IMR-90 (cell line): ENCODE measurements around the gene TMEM240. TPM values are rescaled to one million over a fixed set of nuclear protein-coding genes. Genes with fewer than 3 reads are reported as not detected.

ENCODE experiments used
- ATAC-seq: fragments of 200-7000 bp; cut with Tn5 transposase; 2 replicates; pipeline ENCODE4 v1.9.1; 2020; ENCODE audit warnings: low read depth, mild to moderate bottlenecking, moderate library complexity
- BruUV-seq: library from RNA; stranded (reverse); fragments of 400-500 nt; replicated peaks from 2 replicates; lab custom pipeline; 2021; lab: Mats Ljungman, UMichigan
- CTCF ChIA-PET: fragments of 300-600 bp; formaldehyde crosslinking; extraction: SDS; loops from one replicate; lab custom pipeline; 2021; ENCODE audit warnings: antibody characterized with exemption; lab: Yijun Ruan, JAX
- POLR2A ChIA-PET: fragments of 300-600 bp; sonication (Branson Sonifier 250); formaldehyde crosslinking; loops from one replicate; lab custom pipeline; 2022; ENCODE audit warnings: antibody characterized with exemption; ENCODE audit not compliant: unreplicated experiment; lab: Charles Lee
- DNase-seq: peaks from one replicate; pipeline ENCODE4 v3.0.0; 2013
- H2AFZ ChIP-seq: replicated peaks from 2 replicates; pipeline ENCODE3; 2013; ENCODE audit warnings: low read length, mild to moderate bottlenecking; ENCODE audit not compliant: poor library complexity
- H2AK5ac ChIP-seq: 2 replicates; pipeline ENCODE4 v1.6.1; 2013; ENCODE audit warnings: low read depth, low read length, inconsistent platforms
- H2AK9ac ChIP-seq: replicated peaks from 2 replicates; pipeline ENCODE3; 2013; ENCODE audit warnings: mild to moderate bottlenecking, low read depth, low read length, moderate library complexity; ENCODE audit not compliant: poor library complexity
- H2BK120ac ChIP-seq: 2 replicates; pipeline ENCODE4 v1.6.1; 2013; ENCODE audit warnings: low read depth, low read length, inconsistent platforms
- H2BK15ac ChIP-seq: 3 replicates; pipeline ENCODE4 v1.6.1; 2013; ENCODE audit warnings: low read depth, low read length, inconsistent platforms
- H2BK20ac ChIP-seq: 2 replicates; pipeline ENCODE4 v1.6.1; 2013; ENCODE audit warnings: low read depth, mild to moderate bottlenecking, inconsistent platforms, low read length, moderate library complexity
- H2BK5ac ChIP-seq: 2 replicates; pipeline ENCODE4 v1.6.1; 2013; ENCODE audit warnings: mild to moderate bottlenecking, low read depth, low read length, inconsistent platforms; ENCODE audit not compliant: poor library complexity, severe bottlenecking
- H3K14ac ChIP-seq: replicated peaks from 2 replicates; pipeline ENCODE4 v1.6.1; 2013; ENCODE audit warnings: low read depth, low read length, inconsistent platforms
- H3K18ac ChIP-seq: 2 replicates; pipeline ENCODE4 v1.6.1; 2013; ENCODE audit warnings: low read depth, low read length, control low read depth
- H3K23ac ChIP-seq: 2 replicates; pipeline ENCODE4 v1.6.1; 2013; ENCODE audit warnings: low read depth, low read length, inconsistent platforms
- H3K27ac ChIP-seq: 2 replicates; pipeline ENCODE4 v1.5.1; 2013; ENCODE audit warnings: mild to moderate bottlenecking, control low read depth, low read length; ENCODE audit not compliant: insufficient read depth
- H3K27me3 ChIP-seq: 2 replicates; pipeline ENCODE4 v1.6.1; 2013; ENCODE audit warnings: low read length; ENCODE audit not compliant: control insufficient read depth, insufficient read depth
- H3K36me3 ChIP-seq: 2 replicates; pipeline ENCODE4 v1.6.1; 2013; ENCODE audit warnings: low read length, mixed read lengths; ENCODE audit not compliant: control insufficient read depth, insufficient read depth
- H3K4ac ChIP-seq: 2 replicates; pipeline ENCODE4 v1.6.1; 2013; ENCODE audit warnings: low read depth, low read length, inconsistent platforms
- H3K4me1 ChIP-seq: 2 replicates; pipeline ENCODE4 v1.6.1; 2013; ENCODE audit warnings: low read length, mixed read lengths; ENCODE audit not compliant: control insufficient read depth, insufficient read depth
- H3K4me2 ChIP-seq: 2 replicates; pipeline ENCODE4 v1.6.1; 2013; ENCODE audit warnings: low read depth, mild to moderate bottlenecking, control low read depth, low read length, moderate library complexity
- H3K4me3 ChIP-seq: 2 replicates; pipeline ENCODE4 v1.5.1; 2013; ENCODE audit warnings: low read depth, mild to moderate bottlenecking, control low read depth, low read length, moderate library complexity; ENCODE audit not compliant: insufficient read depth
- H3K56ac ChIP-seq: 2 replicates; pipeline ENCODE4 v1.6.1; 2013; ENCODE audit warnings: low read length, inconsistent platforms; ENCODE audit not compliant: insufficient read depth; ENCODE audit errors: extremely low read depth
- H3K79me1 ChIP-seq, 2 experiments: 2 replicates each; pipeline ENCODE4 v1.6.1; 2013; ENCODE audit warnings: low read length in 2 of 2, inconsistent platforms in 1 of 2, low read depth in 1 of 2
- H3K9ac ChIP-seq: 2 replicates; pipeline ENCODE4 v1.6.1; 2013; ENCODE audit warnings: low read depth, low read length, control low read depth
- H3K9me1 ChIP-seq: 2 replicates; pipeline ENCODE4 v1.6.1; 2013; ENCODE audit warnings: low read length, inconsistent platforms; ENCODE audit not compliant: insufficient read depth
- H3K9me3 ChIP-seq: 2 replicates; pipeline ENCODE4 v1.6.1; 2013; ENCODE audit warnings: low read length; ENCODE audit not compliant: control insufficient read depth, insufficient read depth
- H4K20me1 ChIP-seq: 2 replicates; pipeline ENCODE4 v1.6.1; 2013; ENCODE audit warnings: low read length, inconsistent platforms; ENCODE audit not compliant: insufficient read depth
- H4K5ac ChIP-seq: 2 replicates; pipeline ENCODE4 v1.6.1; 2013; ENCODE audit warnings: mild to moderate bottlenecking, low read depth, low read length, control low read depth
- H4K8ac ChIP-seq, 2 experiments: 2 replicates each; pipeline ENCODE4 v1.6.1; 2013; ENCODE audit warnings: low read depth in 2 of 2, low read length in 2 of 2, control low read depth in 1 of 2, inconsistent platforms in 1 of 2
- H4K91ac ChIP-seq: 2 replicates; pipeline ENCODE4 v1.6.1; 2013; ENCODE audit warnings: low read depth, low read length, inconsistent platforms; ENCODE audit not compliant: insufficient read depth
- BHLHE40 ChIP-seq: fragments of 150-350 bp; IDR thresholded peaks from 2 replicates; pipeline ENCODE4 v1.6.1; 2016; ENCODE audit warnings: mild to moderate bottlenecking, low read depth, low read length
- CEBPB ChIP-seq: IDR thresholded peaks from 2 replicates; pipeline ENCODE4 v1.6.1; 2012; ENCODE audit warnings: low read depth, low read length, improper control_type of control experiment
- CHD1 ChIP-seq: IDR thresholded peaks from 2 replicates; pipeline ENCODE4 v1.6.1; 2012; ENCODE audit warnings: low read depth, low read length, improper control_type of control experiment
- CTCF ChIP-seq: conservative IDR thresholded peaks from 2 replicates; pipeline ENCODE4 v1.5.1; 2012; ENCODE audit warnings: mild to moderate bottlenecking, low read depth, low read length, improper control_type of control experiment
- ELK1 ChIP-seq: fragments of 150-350 bp; IDR thresholded peaks from 2 replicates; pipeline ENCODE4 v1.6.1; 2016; ENCODE audit warnings: low read depth, mild to moderate bottlenecking, low read length, moderate library complexity, borderline replicate concordance
- FOS ChIP-seq: fragments of 150-350 bp; IDR thresholded peaks from 2 replicates; pipeline ENCODE4 v1.6.1; 2016; ENCODE audit warnings: low read depth, low read length
- MAZ ChIP-seq: IDR thresholded peaks from 2 replicates; pipeline ENCODE4 v1.6.1; 2012; ENCODE audit warnings: low read depth, mild to moderate bottlenecking, low read length, improper control_type of control experiment, moderate library complexity, borderline replicate concordance
- NFE2L2 ChIP-seq: fragments of 150-350 bp; IDR thresholded peaks from 2 replicates; pipeline ENCODE4 v1.6.1; 2016; ENCODE audit warnings: low read depth, mild to moderate bottlenecking, low read length
- POLR2A ChIP-seq: IDR thresholded peaks from 2 replicates; pipeline ENCODE4 v1.6.1; 2012; ENCODE audit warnings: mild to moderate bottlenecking, low read depth, low read length
- RAD21 ChIP-seq: IDR thresholded peaks from 2 replicates; pipeline ENCODE4 v1.6.1; 2012; ENCODE audit warnings: low read length, improper control_type of control experiment
- RCOR1 ChIP-seq: IDR thresholded peaks from 2 replicates; pipeline ENCODE4 v1.6.1; 2012; ENCODE audit warnings: mild to moderate bottlenecking, low read length, improper control_type of control experiment; ENCODE audit not compliant: insufficient replicate concordance
- RFX5 ChIP-seq: IDR thresholded peaks from 2 replicates; pipeline ENCODE4 v1.8.0; 2012; ENCODE audit warnings: low read depth, mild to moderate bottlenecking, low read length, moderate library complexity
- SMC3 ChIP-seq: fragments of 150-350 bp; IDR thresholded peaks from 2 replicates; pipeline ENCODE4 v1.6.1; 2016; ENCODE audit warnings: low read depth, mild to moderate bottlenecking, antibody characterized with exemption, low read length, moderate library complexity
- USF2 ChIP-seq: fragments of 150-350 bp; IDR thresholded peaks from 2 replicates; pipeline ENCODE4 v1.6.1; 2017; ENCODE audit warnings: mild to moderate bottlenecking, antibody characterized with exemption, low read length, low read depth
- WGBS, 2 experiments: methylation state at CpG; one replicate each; pipeline versions ENCODE4 v1.1.5 to v1.1.7; 2013; ENCODE audit warnings: missing lambda C conversion rate in 2 of 2; ENCODE audit not compliant: insufficient read length in 1 of 2; ENCODE audit errors: extremely low coverage in 2 of 2; 5-methylcytosine and 5-hydroxymethylcytosine counted together
- dilution Hi-C: fragments of 300-500 bp; cut with HindIII; formaldehyde crosslinking; loops from one replicate; pipeline ENCODE4 v1.14.3; 2018; ENCODE audit warnings: low sequenced_read_pairs; ENCODE audit not compliant: unreplicated experiment
- in situ Hi-C: fragments of 300-500 bp; cut with MboI; formaldehyde crosslinking; loops from 3 replicates; pipeline ENCODE4 v1.14.3; 2019; ENCODE audit warnings: low sequenced_read_pairs, inconsistent platforms, mixed read lengths
- intact Hi-C: fragments of 100-400 bp; cut with micrococcal nuclease; formaldehyde crosslinking; loops from 2 replicates; pipeline ENCODE4 v1.10.0; 2022
- polyA plus RNA-seq, 3 experiments: library from polyadenylated mRNA; depleted of rRNA; stranded (reverse); fragments of >200 nt; gene quantifications; 2 replicates each; pipeline ENCODE4 v1.2.3, GENCODE V29; 2012; ENCODE audit warnings: low replicate concordance in 1 of 3
- total RNA-seq: library from RNA; depleted of rRNA; stranded (reverse); fragments of >200 nt; gene quantifications from 2 replicates; pipeline ENCODE4 v1.2.3, GENCODE V29; 2012

Gene TMEM240
- total and polyA plus RNA-seq, 2 of the 4 experiments (the other 2 are of a cell fraction) = 1.6 to 7.6 TPM

- Histone ChIP-seq H2BK20ac (no peak overlapping the region), H4K8ac (no peak overlapping the region), H3K4me3 (no peak overlapping the region), H3K79me1 (peaks cover 7 to 57% of the 10 kb centered on the region in 2 experiments; a peak in 3 of 4 replicates), H3K4ac (no peak overlapping the region), H3K4me2 (no peak overlapping the region), H2AK9ac (peak overlapping the region; percentile 78), H3K9me3 (no peaks in the 10 kb centered on the region), H3K27ac (peak overlapping the region; percentile 18; the same call in 1 of the 2 replicates), H2AFZ (no peak overlapping the region), H3K27me3 (no peaks in the 10 kb centered on the region), H2AK5ac (peak overlapping the region; percentile 16; the same call in 1 of the 2 replicates), H3K36me3 (peaks cover 21% of the 10 kb centered on the region), H3K23ac (0 out of 2 replicates have a peak overlapping the region, but pooled peaks have one; percentile 29), H4K20me1 (peaks cover 28% of the 10 kb centered on the region), H3K14ac (no peak overlapping the region), H2BK120ac (no peak overlapping the region), H3K9ac (no peak overlapping the region), H4K91ac (no peak overlapping the region), H2BK5ac (no peak overlapping the region), H3K4me1 (peaks cover 6% of the 10 kb centered on the region; the same call in 1 of the 2 replicates), H3K18ac (no peak overlapping the region), H3K9me1 (no peaks in the 10 kb centered on the region), H2BK15ac (no peak overlapping the region), H4K5ac (no peak overlapping the region), H3K56ac (no peak overlapping the region)
- ChIA-PET POLR2A (interaction anchor here (0.6 kb wide), 1 partner anchor 39 kb away, joined by 14 read pairs; no protein-coding TSS in a partner anchor), CTCF (no interaction called here)
- ATAC-seq (peak; percentile 30), DNase-seq (peak; percentile 34)
- TF ChIP-seq NFE2L2 (no peak), RCOR1 (no peak), RAD21 (no peak), CEBPB (no peak), ELK1 (no peak), USF2 (no peak), RFX5 (no peak), FOS (no peak), MAZ (no peak), CHD1 (no peak), CTCF (no peak), POLR2A (no peak), SMC3 (no peak), BHLHE40 (no peak)
- dilution Hi-C loops = no loop called here
- 97% methylated on average over 17 of the region's 23 CpGs; no CpG with 5 or more reads in 1 of the 2 experiments for WGBS, 2 experiments
- intact Hi-C loops = no loop called here
- BruUV-seq = no TSS peak
- in situ Hi-C loops = no loop called here
Measured at GRCh38 chr1:1545946-1546737, 5.7 kb upstream of the TMEM240 start.
